ENCODE measurements around the gene RMND1.
"Not testable (repeated sequence)": the region's sequence is repeated elsewhere in the genome, so short reads cannot be mapped to it uniquely, and the experiment has no call there.

The RMND1 gene

DNA sequence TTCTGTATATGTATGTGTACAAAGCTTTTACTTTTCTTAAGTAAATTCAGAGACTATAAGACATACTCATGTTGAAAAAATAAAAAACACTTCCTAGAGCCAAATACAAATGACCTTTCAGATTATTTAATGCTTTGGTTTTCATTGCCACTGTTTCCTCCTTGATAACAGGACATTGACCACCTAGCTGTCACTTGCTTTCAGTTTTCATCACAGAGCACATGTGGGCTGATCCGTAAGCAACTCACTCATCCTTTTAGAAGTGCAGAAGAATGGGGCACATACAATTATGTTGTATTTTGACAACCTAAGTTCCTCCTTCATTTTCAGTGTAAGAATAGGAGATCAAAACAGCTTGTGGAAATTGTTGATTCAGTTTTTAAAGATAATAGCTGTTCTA is 66.7 kb downstream of the RMND1 start:
- no peak for DNase-seq (ENCODE audit: low spot score)

- DNase-seq (ENCODE audit: low spot score) = no peak
Observed at GRCh38 chr6:151384151-151384550, 67.8 kb downstream of the RMND1 start.

GRCh38 chr6:151382631-151383030 is 69.3 kb downstream of the RMND1 start:
- not testable (repeated sequence) for DNase-seq (ENCODE audit: low spot score)

DNA sequence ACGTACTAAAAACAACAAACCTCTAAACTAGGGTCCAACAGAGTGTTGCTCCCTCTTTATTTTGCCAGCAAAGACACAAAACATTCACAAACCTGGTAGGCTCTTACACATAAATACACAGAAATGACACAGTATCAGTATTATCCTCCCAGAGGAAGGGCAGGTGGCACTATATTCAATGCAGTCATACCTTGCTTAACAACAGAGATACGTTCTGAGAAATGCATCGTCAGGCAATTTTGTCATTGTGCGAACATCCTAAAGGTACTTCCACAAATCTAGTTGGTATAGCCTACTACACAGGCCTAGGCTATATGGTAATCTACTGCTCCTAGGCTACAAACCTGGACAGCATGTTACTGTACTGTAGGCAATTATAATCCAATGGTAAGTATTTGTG is 70.2 kb downstream of the RMND1 start:
- no peak for DNase-seq (ENCODE audit: low spot score)

DNA sequence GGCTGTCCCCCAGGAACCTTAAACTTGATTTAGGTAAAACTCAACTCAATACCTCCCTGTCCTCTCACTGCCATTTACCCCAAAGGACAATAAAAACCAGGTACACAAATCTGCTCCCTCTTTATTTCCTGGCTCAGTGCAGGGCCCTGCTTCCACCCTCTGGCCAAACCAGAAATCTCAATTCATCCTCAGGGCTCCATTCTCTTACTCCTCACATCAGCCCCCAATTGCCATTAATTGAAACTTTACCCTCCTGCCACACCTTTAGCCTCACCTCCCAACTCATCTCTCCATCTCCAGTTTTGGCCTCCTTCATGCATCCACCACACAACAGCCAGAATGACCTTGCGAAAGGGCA is 71.1 kb downstream of the RMND1 start:
- DNase-seq (ENCODE audit: low spot score) = no peak

DNA sequence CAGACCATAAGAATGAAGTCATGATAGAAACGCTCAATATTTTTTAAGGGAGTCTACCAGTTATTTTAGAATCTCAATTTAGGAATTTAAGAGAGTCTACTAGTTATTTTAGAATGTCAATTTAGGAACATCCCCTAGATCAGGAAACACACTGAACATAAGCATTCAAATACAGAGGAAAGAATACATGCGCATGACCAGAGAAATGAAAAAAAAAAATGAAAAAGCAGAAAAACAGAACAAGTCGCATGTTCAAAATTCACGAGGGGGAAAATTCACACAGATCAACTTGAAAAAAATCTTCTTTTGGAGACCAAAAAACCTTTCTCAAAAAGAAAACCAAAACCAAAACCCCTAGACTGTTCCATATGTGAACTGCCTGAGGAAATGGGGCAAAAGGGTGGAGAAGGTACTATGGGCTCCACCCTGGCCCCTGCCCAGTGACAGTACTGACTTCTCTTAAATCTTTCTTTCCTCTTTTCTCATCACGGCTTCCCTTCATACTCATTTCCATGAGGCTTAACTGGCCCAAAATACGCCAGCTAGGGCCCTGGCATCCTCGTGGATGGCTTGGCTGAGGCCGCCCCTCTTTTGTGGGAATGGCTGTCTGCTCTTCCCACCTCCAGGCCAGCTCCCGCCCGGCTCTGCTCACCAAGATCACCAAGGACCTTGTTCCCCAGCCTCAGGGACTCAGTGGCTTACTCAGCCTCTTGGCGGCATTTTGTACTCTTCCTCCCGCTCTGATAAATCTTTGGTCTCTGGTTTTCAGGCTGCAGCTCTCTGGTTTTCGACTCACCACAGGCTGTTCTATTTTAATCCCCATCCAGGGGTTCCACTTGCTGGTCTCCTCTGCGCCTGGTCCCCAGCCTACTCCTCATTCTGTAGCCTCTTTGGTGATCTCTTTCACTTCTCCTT is 71.7 kb downstream of the RMND1 start:
- peak; percentile 38 for DNase-seq (ENCODE audit: low spot score)

DNA sequence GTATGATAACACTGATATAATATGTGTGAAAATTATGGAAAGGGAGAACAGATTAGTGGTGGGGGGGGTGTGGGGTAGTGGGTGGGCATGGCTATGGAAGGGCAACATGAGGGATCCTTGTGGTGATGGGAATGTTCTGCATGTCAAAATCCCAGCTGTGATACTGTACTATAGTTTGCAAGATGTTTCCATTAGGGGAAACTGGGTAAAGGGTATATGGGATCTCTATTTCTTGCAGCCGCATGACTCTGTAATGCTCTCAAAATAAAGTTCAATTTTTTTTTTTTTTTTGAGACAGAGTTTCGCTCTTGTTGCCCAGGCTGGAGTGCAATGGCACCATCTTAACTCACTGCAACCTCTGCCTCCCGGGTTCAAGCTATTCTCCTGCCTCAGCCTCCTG is 74.8 kb downstream of the RMND1 start:
- DNase-seq (ENCODE audit: low spot score) = no peak

- DNase-seq (ENCODE audit: low spot score) = no peak
Observed at GRCh38 chr6:151376440-151376839, 75.5 kb downstream of the RMND1 start.

GRCh38 chr6:151375833-151376232 is 76.1 kb downstream of the RMND1 start:
- no peak for DNase-seq (ENCODE audit: low spot score)

GRCh38 chr6:151374036-151374683 is 77.8 kb downstream of the RMND1 start:
- peak; percentile 21 for DNase-seq (ENCODE audit: low spot score)

DNA sequence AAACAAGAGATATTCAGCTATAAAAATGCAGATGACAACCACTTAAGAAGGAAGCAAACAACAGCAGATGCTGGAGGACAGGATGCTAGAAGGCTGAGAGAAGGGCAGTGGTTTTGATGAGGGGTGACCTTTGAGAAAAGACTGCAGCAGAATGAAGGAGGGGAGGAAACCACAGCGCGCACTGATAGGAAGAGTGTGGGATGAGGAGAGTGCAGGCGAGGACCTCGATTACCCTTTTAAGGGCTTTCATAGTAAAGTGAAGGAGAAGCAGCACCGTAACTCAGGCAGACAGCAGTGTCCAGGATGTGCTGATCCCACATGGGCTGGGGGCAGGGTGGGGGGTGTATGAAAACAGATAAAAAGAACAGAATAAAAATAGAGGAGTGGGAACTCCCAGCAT is 79.8 kb downstream of the RMND1 start:
- no peak for DNase-seq (ENCODE audit: low spot score)

GRCh38 chr6:151370509-151371078 is 81.3 kb downstream of the RMND1 start:
- DNase-seq (ENCODE audit: low spot score) = no peak

GRCh38 chr6:151365233-151365632 is 86.7 kb downstream of the RMND1 start:
- DNase-seq (ENCODE audit: low spot score) = no peak

DNA sequence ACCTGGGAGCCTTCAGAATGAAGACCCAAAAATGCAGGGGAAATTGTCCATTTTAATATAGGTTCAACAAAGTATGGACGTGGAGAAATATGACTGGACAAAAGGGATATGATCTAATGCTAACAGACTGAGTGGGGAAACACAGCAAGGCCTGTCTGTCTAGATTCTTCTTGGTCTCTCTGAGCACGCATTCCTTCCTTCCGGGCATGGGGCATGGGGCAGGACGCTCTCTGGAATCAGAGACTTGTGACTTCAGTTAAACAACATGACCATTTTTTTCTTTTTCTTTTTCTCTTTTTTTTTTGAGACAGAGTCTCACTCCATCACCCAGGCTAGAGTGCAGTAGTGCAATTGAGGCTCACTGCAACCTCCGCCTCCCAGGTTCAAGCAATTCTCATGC is 92.4 kb downstream of the RMND1 start:
- no peak for DNase-seq (ENCODE audit: low spot score)

- no peak for DNase-seq (ENCODE audit: low spot score)
Observed at GRCh38 chr6:151358475-151358874, 93.5 kb downstream of the RMND1 start.

- no peak for DNase-seq (ENCODE audit: low spot score)
Observed at GRCh38 chr6:151357758-151358436, 94.0 kb downstream of the RMND1 start.

- not testable (repeated sequence) for DNase-seq (ENCODE audit: low spot score)
Observed at GRCh38 chr6:151356983-151357382, 94.9 kb downstream of the RMND1 start.
